Gastrocnemius medialis (tissue), 4 donors: ENCODE measurements around the gene DLG1.

Experiments
- CTCF ChIP-seq, 5 experiments: fragments of 450-650 bp in 3 of 5; fragments of 200-600 bp in 2 of 5; sonication (generic) in 2 of 5; IDR thresholded peaks in 4 of 5; conservative IDR thresholded peaks in 1 of 5; 1 replicate in 4 of 5; 2 replicates in 1 of 5; pipeline ENCODE4 v1.5.1; 2016 to 2019; ENCODE audit warnings: antibody characterized with exemption in 5 of 5, mild to moderate bottlenecking in 3 of 5, moderate library complexity in 3 of 5
- POLR2A ChIP-seq, 2 donors: fragments of 450-650 bp; IDR thresholded peaks; one replicate each; pipeline ENCODE4 v1.6.1; 2017; ENCODE audit warnings: antibody characterized with exemption in 2 of 2, mild to moderate bottlenecking in 2 of 2, moderate library complexity in 2 of 2

GRCh38 chr3:197196192-197196591 lies 102.2 kb downstream of the DLG1 start:
- TF ChIP-seq POLR2A (IDR thresholded peaks at IDR 0.05) (no peak), CTCF (IDR thresholded peaks at IDR 0.05 in 4 of 5, conservative IDR thresholded peaks at IDR 0.05 in 1 of 5) (no peak)
